Activated CD4-positive, alpha-beta T cell treated with anti-CD3 and anti-CD28 coated beads for 48 hours (primary cell): ENCODE measurements around the gene CHN1.

Experiments used
- DNase-seq: peaks from one replicate; pipeline ENCODE4 v3.0.0-alpha.2; 2020

CHN1 gene

DNA sequence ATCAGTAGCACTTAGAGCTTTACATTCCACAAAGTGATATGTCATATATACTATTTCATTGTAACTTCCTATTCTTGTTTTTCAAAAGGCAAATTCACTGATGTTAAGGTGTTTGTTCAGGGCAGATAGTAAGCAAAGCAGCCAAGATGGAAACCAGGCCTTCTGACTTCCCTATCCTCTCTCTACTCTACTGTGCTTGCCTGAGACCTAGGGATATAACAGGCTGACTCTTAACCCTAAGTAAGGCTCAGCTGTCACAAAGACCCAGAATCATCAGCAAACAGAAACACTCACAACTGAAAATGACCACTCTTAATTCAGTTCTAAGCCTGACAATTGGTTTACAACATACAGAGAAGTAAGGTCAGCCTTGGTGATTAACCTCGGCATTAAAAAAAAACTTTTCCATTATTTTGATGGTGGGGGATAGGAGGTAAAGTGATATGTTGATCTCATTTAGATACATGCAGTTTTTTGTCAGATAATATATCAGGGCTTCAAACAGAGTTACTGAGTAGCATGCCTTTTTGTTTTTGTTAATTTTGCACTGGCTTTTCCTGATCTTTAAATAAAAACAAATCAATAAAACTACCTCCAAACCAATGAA, 145.5 kb downstream of the CHN1 start:
- DNase-seq: no peak

DNA sequence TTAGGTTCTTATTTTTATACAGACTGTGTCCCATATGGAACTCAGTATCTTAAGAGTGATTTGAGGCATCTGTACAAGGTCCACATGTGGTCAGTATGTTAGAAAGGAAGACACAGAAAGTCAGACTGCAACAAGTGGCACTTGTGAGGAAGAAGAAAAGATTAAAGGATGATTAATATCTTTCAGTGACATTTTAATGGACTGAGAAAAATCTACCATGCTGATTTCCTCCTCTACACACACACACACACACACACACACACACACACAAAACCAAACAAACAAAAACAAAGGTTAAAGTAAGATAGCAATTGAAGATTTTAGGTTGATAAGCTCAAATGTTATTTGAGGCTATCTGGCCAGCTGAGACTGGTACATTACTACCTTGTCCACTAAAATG, 146.4 kb downstream of the CHN1 start:
- no peak for DNase-seq

DNA sequence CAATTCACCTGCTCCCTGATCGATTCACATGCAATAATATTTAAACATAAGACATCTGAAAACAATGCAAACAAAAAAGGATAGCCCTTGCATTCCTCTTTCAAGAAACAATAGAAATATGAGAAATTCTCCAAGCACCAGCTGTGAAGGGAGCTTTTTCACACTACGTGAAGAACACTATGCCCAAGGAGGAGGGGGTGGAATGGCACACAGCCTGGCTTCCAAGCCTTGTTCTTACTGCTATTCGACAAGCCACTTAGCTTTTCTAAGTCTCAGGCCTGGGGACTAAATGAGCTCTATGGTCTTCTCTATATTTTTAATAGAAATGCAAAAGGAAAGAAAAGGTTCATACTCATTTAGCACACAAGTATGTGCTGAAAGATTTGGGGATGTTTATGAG, 148.7 kb downstream of the CHN1 start:
- no peak for DNase-seq

DNA sequence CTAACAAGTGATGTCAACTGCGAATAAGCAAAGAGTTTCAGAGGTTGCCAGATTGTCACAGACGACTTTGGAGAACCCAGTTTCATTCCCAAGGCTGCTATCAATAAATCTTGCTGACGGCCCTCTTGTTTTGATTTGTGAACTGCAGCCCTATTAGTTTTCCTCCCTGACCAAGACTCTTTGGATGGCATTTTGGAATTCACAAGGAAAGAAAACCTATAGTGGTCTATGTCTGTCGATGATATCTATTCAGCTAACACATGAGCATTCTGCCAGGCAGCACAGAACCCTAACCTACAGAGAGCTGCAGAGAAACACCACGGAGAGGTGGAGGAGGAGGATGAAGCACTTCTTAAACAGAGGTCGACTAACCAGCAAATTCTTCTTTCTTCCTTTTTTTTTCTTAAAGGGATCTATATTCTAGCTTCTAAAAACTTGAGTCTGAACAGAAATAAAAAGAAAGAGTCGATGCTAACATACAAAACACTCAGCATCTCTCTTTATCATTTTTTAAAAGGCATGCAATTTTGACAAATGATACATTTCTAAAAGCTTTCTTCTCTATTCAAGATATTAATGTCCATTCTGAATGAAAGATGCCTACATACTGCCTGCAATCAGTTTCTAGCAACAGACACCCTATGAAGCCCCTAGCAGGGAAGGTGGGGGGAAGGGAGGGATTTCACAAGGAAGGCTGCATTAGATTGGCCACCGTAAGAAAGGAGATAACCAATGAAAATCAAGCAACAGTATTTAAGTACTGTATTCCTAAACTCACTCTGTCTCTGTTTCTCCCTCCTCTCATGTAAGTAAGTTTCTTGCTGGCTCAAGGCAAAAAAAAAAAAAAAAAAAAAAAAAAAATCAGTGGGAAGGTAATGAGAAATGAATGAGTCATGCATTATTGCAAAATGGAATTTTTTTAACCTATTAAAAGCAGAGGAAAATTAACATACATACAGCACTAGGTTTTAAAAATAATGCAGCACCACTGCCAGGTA, 157.9 kb downstream of the CHN1 start:
- DNase-seq: no peak

DNA sequence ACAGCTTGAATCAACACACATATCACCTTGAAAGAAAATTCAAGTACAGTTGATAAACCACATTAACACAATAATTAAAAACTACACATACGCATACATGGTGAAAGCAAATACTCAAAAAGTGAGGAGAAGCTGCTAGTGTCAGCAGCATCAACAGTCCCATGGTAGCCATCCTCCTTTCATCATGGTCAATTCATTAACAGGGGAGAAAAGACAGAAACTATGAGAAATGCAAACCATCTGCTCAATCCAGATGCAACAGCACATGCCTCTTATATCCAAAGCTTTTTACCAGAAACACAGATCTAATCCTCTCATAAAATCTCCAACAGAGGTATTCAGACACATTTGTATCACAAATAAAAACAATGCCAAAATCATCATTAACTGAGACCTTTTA, 159.0 kb downstream of the CHN1 start:
- no peak for DNase-seq

DNA sequence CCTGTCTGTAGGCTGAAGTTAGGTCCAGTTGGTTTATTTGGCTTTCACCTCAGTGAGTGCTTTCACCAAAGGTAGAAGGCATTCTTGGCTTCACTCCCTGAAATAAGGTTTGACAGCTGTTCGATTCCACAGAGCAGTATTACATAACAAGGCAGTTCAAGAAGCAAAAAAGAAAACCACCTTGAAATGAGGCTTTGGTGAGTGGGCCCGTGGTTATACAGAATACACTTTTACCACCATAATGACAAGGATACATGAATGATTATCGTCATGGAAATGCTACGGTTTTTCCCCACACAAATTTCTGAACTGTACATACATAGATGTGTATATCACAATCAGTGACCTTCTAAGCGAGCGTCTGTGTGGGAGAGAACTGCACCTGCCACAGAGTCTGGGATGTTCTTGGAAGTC, 160.9 kb downstream of the CHN1 start:
- peak; percentile 7 for DNase-seq

DNA sequence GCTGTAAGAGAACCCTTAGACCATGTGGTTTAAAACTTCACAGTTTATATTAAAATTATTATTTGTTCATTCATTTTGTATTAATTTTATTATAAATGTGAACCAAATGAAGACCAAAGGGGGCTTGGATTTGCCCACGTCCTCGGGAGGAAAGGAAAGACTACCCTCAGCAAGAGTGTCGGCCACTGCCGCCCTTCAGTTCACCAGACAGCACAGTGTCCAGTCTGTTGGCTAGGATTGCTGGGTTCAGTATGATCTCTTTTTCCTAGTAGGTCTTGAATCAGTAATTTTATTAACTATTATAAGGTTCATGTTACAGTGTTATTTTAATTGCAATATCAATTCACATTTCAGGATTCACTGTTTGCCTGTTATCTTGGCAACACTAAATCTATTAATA, 162.7 kb downstream of the CHN1 start:
- no peak for DNase-seq

DNA sequence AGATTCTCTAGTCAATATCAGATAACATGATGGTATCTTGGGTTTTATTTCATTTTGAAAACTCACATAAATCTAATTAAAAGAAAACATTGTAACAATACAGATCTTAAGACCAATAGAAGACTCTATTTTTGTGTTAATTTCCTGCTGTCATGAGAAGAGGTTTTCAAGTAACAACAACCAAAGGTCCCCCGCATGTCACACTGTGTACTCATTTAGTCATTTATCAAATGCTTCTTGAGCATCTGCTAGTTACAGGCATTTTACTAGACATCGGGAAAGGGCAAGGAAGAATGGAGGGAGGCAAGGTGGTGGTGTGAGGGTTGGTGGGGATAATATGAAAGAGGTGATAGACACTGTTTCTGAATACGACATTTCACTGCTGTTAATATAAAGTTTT, 163.2 kb downstream of the CHN1 start:
- DNase-seq: no peak

DNA sequence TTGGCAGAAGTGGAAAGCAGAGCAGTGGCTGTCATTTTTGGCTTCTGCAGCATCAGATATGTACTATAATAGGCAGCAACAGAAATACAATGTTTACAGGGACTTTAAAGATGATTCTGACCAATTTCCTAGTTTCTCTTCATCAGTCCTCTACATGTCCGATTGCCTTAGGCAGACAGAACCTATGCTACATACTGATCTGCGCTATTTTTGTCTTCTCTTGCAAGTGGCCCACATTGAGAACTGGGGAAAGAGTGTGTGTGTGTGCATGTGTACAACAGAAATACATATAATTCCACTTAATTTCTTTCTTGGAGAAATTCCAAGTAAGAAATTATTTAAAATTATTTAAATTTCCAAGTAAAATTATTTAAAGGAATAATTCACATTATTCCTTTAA, 163.8 kb downstream of the CHN1 start:
- no peak for DNase-seq

DNA sequence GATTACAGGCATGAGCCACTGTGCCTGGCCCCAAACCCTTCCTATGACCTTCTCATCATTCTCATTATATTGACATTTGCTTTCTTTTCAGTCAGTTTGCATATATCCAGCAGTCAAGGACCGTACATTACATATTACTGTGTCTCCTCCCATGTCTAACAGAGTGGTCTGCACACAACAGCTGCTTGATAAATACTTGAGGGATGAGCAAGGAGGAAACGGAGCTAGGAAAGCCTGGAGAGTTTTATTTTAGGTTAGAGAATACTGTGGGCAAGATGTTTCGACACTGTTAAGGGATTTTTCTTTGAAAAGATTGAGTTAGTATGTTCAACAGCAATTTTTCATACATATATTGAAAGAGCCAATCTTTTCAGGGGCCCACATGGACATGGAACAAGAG, 164.7 kb downstream of the CHN1 start:
- DNase-seq: no peak

DNA sequence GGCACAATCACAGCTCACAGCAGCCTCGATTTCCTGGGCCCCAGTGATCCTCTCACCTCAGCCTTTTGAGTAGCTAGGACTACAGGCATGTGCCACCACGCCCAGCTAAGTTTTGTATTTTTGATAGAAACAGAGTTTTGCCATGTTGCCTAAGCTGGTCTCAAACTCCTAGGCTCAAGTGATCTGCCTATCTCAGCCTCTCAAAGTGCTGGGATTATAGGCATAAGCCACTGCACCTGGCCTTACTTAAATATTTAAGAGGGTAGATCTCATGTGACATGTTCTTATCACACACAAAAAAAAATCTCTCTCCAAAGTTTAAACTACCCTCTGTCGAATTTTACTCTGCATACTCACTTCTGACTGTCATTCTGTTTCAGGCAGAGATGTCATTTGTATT, 165.5 kb downstream of the CHN1 start:
- no peak for DNase-seq

DNA sequence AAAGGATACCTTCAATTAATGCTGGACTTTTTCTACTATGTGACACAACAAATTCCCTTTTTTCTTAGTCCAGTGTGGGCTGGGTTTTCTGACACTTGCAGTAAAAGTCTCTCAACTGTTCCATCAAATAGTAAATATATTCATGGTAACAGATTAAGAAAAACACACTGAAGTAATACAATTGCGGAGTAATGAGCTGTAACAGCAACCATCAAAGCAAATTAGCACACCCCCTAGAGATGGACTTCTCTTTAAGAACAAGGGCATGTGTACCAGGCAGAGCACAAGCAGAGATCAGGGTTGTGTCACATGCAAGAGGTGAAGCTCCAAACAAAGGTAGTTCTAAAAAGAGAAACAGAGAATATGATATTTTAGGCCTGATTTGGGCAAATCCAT, 168.2 kb downstream of the CHN1 start:
- DNase-seq: no peak

DNA sequence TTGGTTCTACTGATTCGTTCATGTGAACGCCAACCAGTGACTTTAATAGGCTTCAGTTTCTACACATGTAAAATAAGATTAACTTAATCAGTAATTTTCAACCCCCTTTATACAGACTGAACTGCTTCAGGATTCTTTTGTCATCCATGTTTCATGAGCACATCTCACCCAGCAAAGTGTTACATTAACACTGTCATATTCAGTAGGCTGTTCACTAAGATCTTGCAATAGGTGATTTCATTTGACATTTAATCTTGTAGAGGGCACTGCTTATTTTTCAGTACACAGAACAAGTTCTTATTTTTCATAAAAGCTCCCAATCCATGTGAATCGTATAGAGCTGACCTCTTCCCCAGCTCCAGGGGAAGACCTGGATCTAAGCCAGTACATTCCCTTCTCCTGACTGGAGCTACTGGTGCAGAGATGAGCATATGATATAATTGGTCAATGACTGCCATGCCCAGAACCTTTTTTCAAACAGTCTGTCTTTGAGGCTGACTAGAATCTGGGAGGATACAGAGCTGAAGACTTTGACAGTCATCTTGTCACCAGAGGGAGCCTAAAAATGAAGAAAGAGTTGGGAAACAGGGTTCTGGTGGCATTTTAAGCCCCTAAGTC, 168.7 kb downstream of the CHN1 start:
- DNase-seq: no peak

DNA sequence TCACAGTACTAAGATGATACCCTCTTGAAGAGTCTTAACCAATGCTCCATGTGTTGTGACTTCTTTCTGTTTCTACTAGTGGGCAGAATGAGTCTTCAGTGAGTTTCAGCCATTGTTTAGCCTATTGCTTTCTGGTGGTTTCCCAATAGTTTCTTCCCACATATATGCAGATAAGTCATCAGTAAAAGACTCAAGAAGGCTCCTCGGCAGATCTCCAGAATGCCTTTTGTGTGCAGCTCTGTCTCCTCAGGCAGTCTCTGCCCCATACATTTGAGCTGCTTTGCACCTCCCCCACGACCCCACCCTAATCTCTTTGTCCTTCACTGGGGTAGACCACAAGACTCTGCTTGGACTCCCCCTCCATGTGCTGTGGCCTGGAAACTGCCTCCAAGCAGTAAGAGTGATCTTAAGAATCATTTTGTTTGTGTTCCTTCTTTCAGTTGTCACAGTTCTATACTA, 169.4 kb downstream of the CHN1 start:
- DNase-seq: peak; percentile 71

DNA sequence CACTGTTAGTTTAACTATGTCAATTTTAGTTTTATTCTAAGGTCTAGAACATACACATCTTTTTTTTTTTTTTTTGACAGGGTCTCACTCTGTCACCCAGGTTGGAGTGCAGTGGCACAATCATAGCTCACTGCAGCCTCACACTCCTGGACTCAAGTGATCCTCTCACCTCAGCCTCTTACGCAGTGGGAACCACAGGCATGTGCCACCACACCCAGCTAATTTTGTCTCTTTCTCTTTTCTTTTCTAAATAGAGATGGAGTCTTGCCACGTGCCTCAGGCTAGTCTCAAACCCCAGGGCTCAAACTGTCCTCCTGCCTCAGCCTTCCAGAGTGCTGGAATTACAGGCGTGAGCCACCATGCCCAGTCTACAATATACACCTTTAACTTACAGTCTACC, 171.4 kb downstream of the CHN1 start:
- DNase-seq: no peak

DNA sequence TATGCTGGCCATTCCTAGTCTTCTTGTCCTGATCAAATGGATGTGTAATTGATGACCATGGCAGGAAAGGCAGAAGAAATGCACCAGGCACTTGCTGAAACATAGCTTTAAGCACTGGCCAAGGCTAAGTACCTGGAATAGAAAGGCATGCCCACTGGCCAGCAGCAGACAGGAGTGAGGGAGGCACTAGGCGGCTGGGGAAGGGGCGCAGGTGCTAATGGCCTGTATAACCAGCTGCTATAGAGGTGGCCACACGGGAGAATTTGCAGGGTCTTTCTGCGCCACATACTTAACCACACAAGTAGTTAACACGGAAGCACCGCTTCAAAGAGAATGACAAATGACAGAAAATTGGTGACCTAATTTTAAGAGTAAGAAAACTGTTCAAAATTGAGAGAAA, 174.6 kb downstream of the CHN1 start:
- no peak for DNase-seq

DNA sequence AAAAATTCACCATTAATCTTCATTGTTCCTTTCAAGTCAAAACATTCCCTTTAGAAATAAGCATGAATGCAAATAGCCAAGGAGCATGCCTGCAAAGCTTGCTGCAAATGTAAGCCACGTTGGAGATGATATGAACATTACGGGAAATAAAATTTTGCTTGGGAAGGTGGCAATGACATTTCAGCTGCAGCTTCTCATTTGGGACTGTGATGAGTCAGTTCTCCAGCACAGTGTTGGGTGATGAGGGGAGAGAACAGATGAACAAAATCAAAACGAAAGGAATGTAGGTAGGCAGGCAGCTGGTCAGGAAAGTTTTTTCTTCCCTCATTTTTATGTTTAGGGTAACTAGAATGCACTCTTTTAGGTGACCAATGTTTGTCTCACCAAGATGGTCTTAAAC, 175.6 kb downstream of the CHN1 start:
- DNase-seq: no peak

DNA sequence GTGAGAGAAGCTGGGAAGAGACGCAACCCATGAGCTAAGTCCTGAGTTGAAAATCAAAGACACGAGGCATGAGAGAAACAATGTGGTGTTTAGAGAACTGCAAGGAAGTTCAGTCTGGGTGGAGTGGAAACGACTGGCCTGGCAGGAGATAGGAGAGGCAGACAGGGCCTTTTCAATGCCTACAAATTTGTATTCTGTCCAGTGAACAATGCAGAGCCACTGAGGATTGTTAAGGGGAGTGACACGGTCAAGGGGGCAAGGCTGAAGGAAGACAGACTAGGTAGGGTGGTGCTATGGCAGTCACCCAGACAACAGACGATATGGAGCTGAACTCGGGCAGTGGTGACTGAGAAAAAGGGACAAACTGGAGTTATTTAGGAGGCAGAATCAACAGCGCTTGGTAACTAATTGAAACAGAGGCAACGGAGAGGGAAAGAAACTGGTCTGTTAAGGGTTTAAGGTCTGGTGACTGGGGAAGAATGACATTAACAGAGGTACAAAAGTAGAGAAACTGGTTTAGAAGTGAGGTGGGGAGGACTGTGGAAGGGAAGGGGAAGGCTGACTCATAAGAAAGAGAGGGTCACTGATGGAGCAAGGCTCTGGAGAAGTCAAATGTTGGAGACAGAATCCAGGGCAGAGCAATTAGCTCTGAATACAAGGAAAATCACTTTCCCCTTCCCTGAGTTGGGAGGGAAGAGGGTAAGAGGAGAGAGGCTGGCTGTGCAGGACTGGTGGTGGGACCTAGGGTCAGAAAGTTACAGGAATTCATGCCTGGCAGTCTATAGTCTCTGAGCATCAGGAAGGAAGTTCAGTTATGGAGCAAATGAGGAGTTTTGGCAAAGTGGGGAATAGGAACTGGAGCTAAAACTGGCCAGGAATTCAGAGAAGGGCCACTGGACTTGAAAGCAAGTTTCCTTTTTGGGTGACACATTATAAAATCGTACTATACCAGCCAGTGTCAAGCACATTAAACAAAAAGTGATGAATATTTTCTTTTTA, 177.5 kb downstream of the CHN1 start:
- DNase-seq: no peak

DNA sequence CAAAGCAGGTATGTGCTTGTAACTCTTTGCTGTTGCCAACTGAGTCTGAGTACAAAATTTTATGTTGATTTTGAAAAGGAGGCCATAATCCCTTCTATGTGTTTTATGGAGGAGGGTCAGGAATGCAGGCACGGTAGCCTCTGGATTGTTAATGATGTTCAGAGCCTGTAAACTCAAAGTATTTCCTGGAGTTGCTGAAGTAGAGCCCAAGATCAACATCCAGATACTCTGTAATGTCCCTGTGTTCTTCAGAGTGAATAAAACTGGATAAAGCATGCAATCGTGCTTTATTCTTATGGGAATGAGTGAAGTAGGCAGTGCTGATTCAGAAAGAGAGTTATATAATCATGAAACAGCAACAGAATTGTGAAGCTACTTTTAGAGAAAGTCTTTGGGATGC, 179.1 kb downstream of the CHN1 start:
- DNase-seq: no peak

DNA sequence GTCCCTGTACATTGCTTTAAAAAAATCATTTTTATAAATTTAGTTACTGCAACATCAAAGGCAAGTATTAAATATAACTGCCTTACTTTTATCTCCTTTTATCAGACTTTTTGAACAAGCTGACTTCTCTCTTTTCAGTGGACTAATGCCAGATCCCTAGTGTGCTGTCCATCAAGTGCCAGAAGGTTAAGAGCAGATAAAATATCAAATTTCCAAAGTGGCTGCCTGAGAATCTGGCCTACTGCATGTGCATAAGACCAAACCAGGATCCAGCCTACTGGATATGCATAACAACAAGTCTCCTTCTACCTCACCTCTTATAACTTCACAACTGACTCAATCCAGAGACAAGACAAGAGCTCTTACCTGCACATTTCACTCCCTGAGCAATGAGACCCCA, 181.1 kb downstream of the CHN1 start:
- DNase-seq: no peak

DNA sequence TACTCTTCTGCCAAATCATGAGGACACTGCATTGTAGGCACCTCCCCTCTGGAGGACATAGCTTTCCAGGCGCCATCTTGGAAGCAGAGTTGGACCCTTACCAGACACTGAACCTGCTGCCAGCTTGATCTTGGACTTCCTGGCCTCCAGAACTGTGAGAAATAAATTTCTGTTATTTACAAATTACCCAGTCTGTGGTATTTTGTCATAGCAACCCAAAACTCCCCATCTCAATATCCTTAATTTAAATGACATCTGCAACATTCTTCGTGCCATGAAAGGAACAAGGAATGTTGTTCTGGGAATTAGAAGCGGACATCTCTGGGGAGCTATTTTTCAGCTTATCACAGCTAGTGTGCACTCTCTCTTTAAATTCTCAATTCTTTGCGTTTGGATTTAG, 183.6 kb downstream of the CHN1 start:
- DNase-seq: no peak

DNA sequence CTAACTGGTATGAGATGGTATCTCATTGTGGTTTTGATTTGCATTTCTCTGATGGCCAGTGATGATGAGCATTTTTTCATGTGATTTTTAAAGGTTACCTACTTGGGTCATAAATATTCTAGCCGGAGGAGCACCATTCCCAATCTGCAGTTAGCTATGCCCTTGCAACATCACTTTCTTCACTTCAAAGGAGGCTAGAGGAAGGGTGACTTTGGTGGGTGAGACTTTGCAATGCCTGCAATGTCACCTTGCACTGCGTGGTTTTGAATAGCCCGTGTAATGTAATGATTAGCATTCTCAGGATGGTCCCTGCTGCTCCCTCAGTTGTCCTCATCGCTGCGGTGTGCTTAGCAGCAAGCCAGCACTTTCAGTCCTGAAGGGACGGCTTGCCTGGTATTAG, 184.8 kb downstream of the CHN1 start:
- no peak for DNase-seq

DNA sequence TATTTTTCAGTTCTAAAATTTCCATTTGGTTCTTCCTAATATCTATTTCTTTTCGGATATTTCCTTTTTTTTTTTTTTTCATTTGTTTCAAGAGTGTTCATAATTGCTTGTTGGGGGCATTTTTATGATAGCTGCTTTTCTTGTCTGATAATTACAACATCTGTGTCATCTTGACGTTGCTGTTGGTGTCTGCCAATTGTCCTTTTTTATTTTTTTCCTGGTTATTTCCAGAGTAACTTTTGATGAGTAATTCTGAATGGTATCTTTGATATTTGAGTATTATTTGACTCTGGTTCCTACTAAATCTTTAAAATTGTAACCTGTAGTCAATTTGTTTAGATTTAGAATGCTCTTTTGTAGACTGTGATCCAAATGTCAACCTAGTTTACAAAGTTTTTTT, 189.7 kb downstream of the CHN1 start:
- DNase-seq: no peak
